ENCODE results near the gene CHURC1.

- TF ChIP-seq, protein P1, sequence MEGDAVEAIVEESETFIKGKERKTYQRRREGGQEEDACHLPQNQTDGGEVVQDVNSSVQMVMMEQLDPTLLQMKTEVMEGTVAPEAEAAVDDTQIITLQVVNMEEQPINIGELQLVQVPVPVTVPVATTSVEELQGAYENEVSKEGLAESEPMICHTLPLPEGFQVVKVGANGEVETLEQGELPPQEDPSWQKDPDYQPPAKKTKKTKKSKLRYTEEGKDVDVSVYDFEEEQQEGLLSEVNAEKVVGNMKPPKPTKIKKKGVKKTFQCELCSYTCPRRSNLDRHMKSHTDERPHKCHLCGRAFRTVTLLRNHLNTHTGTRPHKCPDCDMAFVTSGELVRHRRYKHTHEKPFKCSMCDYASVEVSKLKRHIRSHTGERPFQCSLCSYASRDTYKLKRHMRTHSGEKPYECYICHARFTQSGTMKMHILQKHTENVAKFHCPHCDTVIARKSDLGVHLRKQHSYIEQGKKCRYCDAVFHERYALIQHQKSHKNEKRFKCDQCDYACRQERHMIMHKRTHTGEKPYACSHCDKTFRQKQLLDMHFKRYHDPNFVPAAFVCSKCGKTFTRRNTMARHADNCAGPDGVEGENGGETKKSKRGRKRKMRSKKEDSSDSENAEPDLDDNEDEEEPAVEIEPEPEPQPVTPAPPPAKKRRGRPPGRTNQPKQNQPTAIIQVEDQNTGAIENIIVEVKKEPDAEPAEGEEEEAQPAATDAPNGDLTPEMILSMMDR (IDR thresholded peaks at IDR 0.05), result no peak
- TF ChIP-seq ZFX (IDR thresholded peaks at IDR 0.05; ENCODE audit: borderline replicate concordance), result no peak
Measured at GRCh38 chr14:64979336-64980074, 65.2 kb downstream of the CHURC1 start.
